ENCODE measurements around the gene CHCHD3.

- TF ChIP-seq, protein P1, sequence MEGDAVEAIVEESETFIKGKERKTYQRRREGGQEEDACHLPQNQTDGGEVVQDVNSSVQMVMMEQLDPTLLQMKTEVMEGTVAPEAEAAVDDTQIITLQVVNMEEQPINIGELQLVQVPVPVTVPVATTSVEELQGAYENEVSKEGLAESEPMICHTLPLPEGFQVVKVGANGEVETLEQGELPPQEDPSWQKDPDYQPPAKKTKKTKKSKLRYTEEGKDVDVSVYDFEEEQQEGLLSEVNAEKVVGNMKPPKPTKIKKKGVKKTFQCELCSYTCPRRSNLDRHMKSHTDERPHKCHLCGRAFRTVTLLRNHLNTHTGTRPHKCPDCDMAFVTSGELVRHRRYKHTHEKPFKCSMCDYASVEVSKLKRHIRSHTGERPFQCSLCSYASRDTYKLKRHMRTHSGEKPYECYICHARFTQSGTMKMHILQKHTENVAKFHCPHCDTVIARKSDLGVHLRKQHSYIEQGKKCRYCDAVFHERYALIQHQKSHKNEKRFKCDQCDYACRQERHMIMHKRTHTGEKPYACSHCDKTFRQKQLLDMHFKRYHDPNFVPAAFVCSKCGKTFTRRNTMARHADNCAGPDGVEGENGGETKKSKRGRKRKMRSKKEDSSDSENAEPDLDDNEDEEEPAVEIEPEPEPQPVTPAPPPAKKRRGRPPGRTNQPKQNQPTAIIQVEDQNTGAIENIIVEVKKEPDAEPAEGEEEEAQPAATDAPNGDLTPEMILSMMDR (IDR thresholded peaks at IDR 0.05; ENCODE audit: low read depth, low read length, missing input control) = no peak
- TF ChIP-seq, protein P2, sequence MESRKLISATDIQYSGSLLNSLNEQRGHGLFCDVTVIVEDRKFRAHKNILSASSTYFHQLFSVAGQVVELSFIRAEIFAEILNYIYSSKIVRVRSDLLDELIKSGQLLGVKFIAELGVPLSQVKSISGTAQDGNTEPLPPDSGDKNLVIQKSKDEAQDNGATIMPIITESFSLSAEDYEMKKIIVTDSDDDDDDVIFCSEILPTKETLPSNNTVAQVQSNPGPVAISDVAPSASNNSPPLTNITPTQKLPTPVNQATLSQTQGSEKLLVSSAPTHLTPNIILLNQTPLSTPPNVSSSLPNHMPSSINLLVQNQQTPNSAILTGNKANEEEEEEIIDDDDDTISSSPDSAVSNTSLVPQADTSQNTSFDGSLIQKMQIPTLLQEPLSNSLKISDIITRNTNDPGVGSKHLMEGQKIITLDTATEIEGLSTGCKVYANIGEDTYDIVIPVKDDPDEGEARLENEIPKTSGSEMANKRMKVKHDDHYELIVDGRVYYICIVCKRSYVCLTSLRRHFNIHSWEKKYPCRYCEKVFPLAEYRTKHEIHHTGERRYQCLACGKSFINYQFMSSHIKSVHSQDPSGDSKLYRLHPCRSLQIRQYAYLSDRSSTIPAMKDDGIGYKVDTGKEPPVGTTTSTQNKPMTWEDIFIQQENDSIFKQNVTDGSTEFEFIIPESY (IDR thresholded peaks at IDR 0.05) = no peak
Observed at GRCh38 chr7:133110312-133110711, 28.4 kb upstream of the CHCHD3 start.

Data from liver (tissue), 2 donors.